ENCODE results near the gene PARM1.

Gene PARM1

DNA sequence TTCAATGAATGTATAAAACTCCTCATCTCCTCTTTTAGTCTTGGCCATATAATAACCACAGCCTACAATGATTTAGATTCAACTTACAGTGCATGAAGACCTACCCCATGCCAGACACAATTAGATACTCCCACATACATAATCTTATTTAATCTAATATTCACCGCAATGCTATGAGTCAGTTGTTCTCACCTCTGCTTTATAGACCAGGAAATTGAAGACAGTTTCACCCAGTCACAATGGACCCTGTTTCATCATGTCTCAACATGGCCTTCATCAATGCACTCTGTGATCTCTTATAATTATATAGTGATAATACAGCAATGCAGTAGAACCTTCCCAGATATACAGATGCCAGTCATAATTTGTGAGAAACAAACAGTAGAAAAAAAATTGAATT, 148.6 kb downstream of the PARM1 start:
- no peak for DNase-seq (ENCODE audit: low read depth in 2 of 2)

DNA sequence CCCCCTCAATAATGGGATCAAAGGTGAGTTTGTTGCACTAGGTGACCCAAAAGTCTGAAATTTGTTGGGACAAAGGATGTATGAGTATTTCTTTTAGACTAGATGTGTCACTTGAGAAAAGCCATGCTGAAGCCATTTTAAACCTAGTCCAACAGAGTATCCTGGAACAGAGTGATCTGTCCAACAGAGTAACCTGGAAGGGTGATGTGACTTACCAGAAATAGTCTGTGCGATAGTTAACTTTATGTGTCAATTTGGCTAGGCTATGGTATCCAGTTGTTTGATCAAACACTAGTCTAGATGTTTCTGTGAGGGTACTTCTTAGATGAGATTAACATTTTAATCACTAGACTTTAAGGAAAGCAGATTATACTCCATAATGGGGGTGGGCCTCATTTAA, 154.5 kb downstream of the PARM1 start:
- no peak for DNase-seq (ENCODE audit: low read depth in 2 of 2)

DNA sequence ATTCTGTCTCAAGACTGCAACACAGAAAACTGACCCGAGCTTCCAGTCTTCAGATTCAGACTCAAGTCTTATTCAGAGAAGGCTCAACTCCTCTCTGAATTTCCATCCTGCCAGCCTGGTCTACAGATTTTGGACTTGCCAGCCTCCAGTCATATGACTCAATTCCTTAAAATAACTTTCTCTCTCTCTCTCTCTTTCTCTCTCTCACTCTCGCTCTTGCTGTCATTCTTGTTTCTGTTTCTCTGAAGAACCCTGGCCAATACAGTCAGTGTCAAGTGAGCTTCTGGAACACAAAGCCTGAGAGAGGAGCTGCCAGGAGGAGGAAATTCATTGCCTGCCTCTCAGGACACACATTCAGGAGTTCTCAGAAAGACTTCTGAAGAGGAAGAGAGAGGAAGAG, 154.9 kb downstream of the PARM1 start:
- DNase-seq (ENCODE audit: low read depth in 2 of 2), result no peak

DNA sequence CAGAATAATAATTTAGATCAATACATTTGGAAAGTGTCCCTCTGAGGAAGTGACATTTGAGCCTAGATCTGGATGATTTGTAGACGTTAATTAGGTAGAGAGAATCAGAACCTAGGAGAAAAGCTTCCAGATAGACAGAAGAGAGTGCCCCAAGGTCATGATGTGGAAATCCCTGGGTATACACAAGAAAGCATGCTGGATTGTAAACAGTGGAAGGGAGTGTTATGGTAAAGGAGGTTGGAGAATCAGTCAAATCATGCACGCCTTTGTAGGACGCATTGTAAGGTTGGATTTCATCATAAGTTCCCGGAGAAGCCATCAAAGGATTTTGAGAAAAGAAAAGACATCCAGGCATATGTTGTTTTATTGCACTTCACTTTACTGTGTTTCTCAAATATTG, 156.3 kb downstream of the PARM1 start:
- no peak for DNase-seq (ENCODE audit: low read depth in 2 of 2)

DNA sequence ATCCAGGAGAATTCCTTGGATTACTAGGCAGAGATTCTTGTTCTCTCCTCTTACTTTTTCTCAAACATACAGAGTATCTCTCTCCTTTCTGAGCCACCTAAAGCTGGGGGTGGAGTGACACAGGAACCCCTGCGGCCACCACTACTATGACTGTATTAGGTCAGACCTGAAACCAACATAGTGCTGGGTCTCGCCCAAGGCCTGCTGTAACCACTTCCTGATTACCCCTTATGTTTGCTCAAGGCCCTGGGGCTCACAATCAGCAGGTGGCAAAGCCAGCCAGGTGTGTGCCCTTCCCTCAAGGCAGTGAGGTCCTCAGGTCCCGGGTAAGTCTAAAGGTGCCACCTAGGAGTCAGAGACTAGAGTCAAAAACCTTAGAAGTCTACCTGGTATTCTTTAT, 166.4 kb downstream of the PARM1 start:
- DNase-seq (ENCODE audit: low read depth in 2 of 2), result no peak

All from fibroblast of skin of left biceps (primary cell).